ENCODE results near the gene ANGPTL4. TPM values are rescaled to one million over a fixed set of nuclear protein-coding genes. Genes with fewer than 3 reads are reported as not detected.

ANGPTL4 gene
- total and polyA plus RNA-seq, 8 donors, result 2.8 to 169 (median 34.6) TPM

DNA sequence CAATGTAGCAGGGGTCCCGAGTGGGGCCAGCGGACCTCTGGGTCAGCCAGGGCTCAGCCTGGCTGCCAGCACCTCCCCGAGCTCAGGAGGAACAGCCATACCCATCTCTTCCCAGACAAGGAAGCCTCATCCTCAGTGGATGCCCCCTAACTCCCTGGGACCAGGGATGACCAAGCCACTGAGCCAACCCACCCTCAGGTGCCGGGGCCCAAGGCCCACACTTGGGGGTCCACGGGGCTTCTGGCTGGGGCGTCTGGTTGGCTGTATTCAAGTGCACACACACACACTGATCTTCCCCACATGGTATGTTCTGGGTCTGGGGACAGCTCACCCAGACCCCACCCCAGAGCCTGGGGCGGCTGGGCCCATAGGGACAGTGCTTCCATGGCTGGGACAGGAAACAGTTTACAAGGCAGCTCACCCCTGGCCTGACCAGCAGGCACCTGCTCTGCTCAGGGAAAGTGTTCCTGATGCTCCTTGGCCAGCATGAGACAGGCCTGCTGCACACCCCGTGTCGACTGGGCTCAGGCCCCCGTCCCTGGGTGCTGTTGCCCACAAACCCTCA lies 33.9 kb downstream of the ANGPTL4 start:
- FAIRE-seq (no peak), ATAC-seq (no peak), DNase-seq (peak in 1 of 6 donors; percentile 64)
- Histone ChIP-seq H3K36me3 (peaks cover 0 to 23% (median 6%) of the 10 kb centered on the region in 3 donors), H3K4me1 (peaks cover 22 to 33% (median 29%) of the 10 kb centered on the region in 3 donors), H3K9me3 (no peaks in the 10 kb centered on the region), H3K4me3 (no peak overlapping the region), H3K27me3 (no peaks in the 10 kb centered on the region), H3K27ac (peak overlapping the region in 2 of 4 donors; percentile 30 to 53)
- intact Hi-C loops (cut with DNase I), result no loop called here
- TF ChIP-seq CTCF (IDR thresholded peaks at IDR 0.05), result no peak
- WGBS, 2 donors, result 70 to 81% methylated on average over 10 of the region's 10 CpGs

DNA sequence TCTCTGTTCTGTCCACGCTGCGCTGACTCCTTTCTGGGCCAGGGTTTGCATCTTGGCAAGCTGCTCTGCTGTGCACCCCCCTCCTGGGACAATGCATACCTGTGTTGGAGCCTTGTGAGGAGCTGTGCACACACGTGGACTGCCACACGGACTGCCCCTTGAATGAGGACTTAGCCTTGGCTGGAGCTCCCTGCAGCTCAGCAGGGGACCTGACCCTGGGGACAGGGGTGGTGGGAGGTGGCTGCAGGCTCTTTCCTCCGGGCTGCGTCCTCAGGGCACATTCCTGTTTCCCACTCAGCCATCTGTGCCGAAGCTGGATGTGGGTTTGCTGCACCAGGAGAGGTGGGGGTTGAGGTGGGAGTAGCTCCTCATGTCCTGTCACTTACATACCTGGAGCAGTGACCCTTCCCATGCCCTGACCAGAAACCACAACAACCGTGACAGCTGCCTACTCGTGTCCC lies 34.4 kb downstream of the ANGPTL4 start:
- WGBS, 2 donors, result 40 to 46% methylated on average over 9 of the region's 9 CpGs
- no peak for FAIRE-seq
- Histone ChIP-seq H3K36me3 (peaks cover 1 to 28% (median 11%) of the 10 kb centered on the region in 3 donors), H3K27me3 (no peaks in the 10 kb centered on the region), H3K4me1 (peaks cover 17 to 28% (median 24%) of the 10 kb centered on the region in 3 donors), H3K4me3 (no peak overlapping the region), H3K9me3 (no peaks in the 10 kb centered on the region), H3K27ac (peak overlapping the region in 2 of 4 donors; percentile 30 to 53)
- peak in 2 of 6 donors; percentile 46 to 63 for DNase-seq
- intact Hi-C loops (cut with DNase I), result no loop called here
- peak in 1 of 4 donors; percentile 12 for ATAC-seq
- no peak for TF ChIP-seq CTCF (IDR thresholded peaks at IDR 0.05)

DNA sequence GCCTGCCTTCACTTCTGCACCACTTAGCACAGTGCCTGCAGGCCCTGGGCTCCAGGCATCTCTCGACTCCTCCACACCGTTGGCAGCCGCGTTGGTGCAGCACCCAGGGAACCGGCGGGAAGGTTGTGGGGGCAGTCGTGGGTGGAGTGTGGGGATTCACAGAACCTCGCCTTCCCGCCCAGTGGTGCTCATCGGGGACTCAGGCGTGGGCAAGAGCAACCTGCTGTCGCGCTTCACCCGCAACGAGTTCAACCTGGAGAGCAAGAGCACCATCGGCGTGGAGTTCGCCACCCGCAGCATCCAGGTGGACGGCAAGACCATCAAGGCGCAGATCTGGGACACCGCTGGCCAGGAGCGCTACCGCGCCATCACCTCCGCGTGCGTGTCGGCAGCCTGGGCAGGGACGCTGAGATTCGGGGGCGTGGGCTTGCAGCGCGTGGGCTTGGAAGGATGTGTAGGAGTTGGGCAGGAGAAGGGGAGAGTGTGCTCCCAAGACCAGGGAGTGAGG lies 35.8 kb downstream of the ANGPTL4 start:
- Histone ChIP-seq H3K4me3 (no peak overlapping the region), H3K4me1 (peaks cover 8 to 14% (median 13%) of the 10 kb centered on the region in 3 donors), H3K27me3 (no peaks in the 10 kb centered on the region), H3K27ac (no peak overlapping the region), H3K36me3 (peaks cover 3 to 41% (median 18%) of the 10 kb centered on the region in 3 donors), H3K9me3 (no peaks in the 10 kb centered on the region)
- intact Hi-C loops (cut with DNase I), result loop anchor here in 2 of 3 donors (10.0 kb wide), 1 partner anchor 45 kb away; no protein-coding TSS in a partner anchor
- ATAC-seq (no peak), DNase-seq (peak in 2 of 6 donors; percentile 36 to 63), FAIRE-seq (no peak)
- no peak for TF ChIP-seq CTCF (IDR thresholded peaks at IDR 0.05)
- WGBS, 2 donors, result 92 to 94% methylated on average over 34 of the region's 34 CpGs

- 94 to 95% methylated on average over 21 of the region's 21 CpGs for WGBS, 2 donors
- FAIRE-seq, result no peak
These were observed 38.0 kb downstream of the ANGPTL4 start for GRCh38 chr19:8401981-8402411.

More at GRCh38 chr19:8401981-8402411, 38.0 kb downstream of the ANGPTL4 start:
- TF ChIP-seq CTCF (IDR thresholded peaks at IDR 0.05), result no peak
- intact Hi-C loops (cut with DNase I), result loop anchor here in 2 of 3 donors (10.0 kb wide), 1 partner anchor 47 kb away; no protein-coding TSS in a partner anchor
- ATAC-seq, result no peak
- H3K4me1 ChIP-seq, result peaks cover 1 to 6% (median 2%) of the 10 kb centered on the region in 3 donors
- H3K27ac ChIP-seq, result no peak overlapping the region
- peaks cover 3 to 48% (median 24%) of the 10 kb centered on the region in 3 donors for H3K36me3 ChIP-seq
- no peak overlapping the region for H3K4me3 ChIP-seq
- no peaks in the 10 kb centered on the region for H3K9me3 ChIP-seq
- peak in 1 of 6 donors; percentile 73 for DNase-seq
- no peaks in the 10 kb centered on the region for H3K27me3 ChIP-seq
